HG02870 (cell line): ENCODE data around the gene PHF2.

ENCODE experiments used
- ATAC-seq: cut with Tn5 transposase; IDR thresholded peaks from one replicate; pipeline ENCODE4 v1.9.1; 2021; ENCODE audit warnings: mild to moderate bottlenecking, moderate library complexity; ENCODE audit not compliant: unreplicated experiment

Gene PHF2

DNA sequence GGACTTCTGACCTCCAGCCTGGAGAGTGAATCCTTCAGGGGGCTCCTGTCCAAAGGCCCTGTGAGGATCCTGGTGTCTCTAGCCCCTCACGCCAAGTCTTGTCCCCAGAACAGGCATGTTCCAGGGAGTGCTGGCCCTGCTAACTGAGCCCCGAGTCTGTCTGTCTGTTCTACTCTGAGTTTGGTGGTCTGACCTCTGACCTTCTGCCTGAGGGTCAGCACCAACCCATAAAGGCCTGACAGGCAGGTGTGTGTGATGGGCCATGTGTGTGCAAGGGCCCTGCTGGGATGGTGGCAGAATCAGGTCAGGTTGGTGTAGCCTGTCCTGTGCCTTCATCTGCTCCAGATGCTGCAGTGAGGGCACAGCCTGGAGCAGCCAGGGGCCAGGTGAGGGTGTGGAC, 46.3 kb downstream of the PHF2 start:
- no peak for ATAC-seq

- ATAC-seq, result no peak
Measured at GRCh38 chr9:93623753-93624152, 47.4 kb downstream of the PHF2 start.

DNA sequence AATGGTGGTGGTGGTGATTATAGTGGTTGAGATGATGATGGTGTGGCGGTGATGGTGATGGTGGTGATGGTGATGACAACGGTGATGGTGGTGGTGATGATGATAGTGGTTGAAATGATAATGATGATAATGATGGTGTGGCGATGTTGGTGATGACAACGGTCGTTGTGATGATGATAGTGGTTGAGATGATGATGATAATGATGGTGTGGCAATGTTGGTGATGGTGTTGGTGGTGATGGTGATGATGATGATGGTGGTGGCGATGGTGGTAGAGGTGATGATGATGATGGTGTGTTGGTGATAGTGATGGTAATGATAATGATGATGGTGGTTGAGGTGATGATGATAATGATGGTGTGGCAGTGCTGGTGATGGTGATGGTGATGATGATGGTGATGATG, 48.0 kb downstream of the PHF2 start:
- no peak for ATAC-seq

DNA sequence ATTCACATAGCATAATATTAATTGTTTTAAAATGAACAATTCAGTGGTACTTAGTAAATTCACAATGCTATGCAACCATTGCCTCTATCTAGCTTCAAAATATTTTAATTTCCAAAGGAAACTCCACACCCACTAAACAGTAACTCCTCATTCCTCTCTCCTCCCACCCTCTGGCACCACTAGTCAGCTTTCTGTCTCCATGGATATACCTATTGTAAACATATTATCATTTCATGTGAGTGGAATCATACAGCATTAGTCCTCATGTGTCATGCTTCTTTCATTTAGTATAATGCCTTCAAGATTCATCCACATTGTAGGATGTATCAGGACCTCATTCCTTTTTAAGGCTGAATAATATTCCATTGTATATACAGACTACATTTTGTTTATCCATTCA, 48.6 kb downstream of the PHF2 start:
- no peak for ATAC-seq

GRCh38 chr9:93629920-93630319, 53.5 kb downstream of the PHF2 start:
- ATAC-seq, result no peak

GRCh38 chr9:93630806-93631411, 54.5 kb downstream of the PHF2 start:
- no peak for ATAC-seq

GRCh38 chr9:93633492-93634221, 57.3 kb downstream of the PHF2 start:
- ATAC-seq, result no peak

GRCh38 chr9:93634311-93635185, 58.2 kb downstream of the PHF2 start:
- no peak for ATAC-seq

- no peak for ATAC-seq
Measured at GRCh38 chr9:93635186-93636107, 59.1 kb downstream of the PHF2 start.

DNA sequence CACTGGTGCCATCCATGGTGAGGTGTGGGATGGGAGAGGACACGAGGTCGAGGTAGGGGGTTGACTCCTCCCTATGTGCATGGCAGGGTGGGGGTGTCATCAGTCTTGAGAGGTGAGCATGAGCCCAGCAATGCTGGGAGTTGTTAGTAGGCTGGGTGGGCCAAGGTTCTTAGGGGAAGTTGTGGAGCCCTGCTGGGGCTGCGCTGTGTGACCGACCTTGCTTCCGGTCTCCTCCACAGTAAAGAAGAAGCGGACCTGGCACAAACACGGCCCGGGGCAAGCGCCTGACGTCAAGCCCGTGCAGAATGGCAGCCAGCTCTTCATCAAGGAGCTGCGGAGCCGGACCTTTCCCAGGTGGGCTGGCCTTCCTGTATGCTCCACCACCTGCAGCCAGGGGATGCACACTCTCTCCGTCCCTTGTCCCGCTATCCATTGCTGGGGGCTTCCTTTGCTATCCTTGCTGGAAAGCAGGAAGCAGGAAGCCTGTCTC, 59.8 kb downstream of the PHF2 start:
- ATAC-seq, result no peak

DNA sequence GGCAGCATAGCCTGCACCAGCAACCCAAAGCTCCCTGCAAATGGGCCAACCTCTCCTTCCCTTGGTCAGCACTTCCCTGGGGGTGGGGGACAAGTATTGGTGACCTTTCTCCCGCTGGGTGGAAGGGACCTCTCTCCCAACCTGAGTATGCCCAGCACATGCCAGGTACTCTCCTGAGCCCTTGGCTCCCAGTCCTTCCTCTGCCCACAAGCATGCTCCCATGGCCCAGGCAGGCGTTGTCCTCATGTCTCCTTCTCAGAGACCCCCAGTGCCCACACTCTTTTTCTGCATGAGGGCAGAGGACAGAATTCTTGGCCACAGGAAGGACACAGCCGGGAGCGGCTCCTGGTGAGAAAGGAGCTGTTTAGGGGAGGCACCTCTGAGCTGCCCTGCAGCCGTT, 60.3 kb downstream of the PHF2 start:
- ATAC-seq, result no peak

DNA sequence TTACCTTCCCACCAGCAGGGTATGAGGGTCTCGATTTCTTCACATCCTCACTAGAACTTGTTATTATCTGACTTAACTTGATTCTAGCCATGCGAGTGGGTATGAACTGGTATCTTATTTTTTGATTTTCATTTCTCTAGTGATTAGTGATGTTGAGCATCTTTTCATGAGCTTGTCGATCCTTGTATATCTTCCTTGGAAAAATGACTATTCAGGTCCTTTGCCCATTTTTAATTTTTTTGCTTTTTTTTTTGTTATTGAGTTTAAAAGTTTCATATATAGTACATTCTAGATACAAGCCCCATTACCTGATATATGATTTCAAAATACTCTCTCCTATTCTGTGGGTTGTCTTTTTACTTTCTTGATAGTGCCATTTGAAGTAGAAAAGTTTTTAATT, 61.5 kb downstream of the PHF2 start:
- ATAC-seq, result no peak

- no peak for ATAC-seq
Measured at GRCh38 chr9:93640027-93640426, 63.6 kb downstream of the PHF2 start.

DNA sequence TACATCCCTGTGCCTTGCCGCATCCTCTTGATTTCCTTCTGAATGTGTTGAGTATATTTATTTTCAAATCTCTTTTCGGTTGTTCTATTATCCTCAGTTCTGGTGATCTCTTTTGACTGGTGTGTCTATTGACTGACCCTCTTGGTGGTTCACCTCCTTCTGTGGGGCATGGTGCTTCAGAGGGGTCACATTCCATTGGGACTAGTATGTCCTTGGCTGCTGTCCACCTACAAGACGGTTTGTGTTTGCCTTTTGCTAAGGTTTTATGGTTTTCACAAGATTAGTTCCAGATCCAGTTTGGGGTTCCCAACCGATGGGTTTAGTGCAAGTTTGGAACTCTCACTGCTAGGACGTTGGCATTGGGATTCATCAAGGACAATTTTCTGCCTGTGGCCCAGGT, 66.6 kb downstream of the PHF2 start:
- no peak for ATAC-seq

GRCh38 chr9:93644397-93645088, 68.2 kb downstream of the PHF2 start:
- no peak for ATAC-seq

- ATAC-seq, result no peak
Measured at GRCh38 chr9:93645149-93645889, 68.9 kb downstream of the PHF2 start.

DNA sequence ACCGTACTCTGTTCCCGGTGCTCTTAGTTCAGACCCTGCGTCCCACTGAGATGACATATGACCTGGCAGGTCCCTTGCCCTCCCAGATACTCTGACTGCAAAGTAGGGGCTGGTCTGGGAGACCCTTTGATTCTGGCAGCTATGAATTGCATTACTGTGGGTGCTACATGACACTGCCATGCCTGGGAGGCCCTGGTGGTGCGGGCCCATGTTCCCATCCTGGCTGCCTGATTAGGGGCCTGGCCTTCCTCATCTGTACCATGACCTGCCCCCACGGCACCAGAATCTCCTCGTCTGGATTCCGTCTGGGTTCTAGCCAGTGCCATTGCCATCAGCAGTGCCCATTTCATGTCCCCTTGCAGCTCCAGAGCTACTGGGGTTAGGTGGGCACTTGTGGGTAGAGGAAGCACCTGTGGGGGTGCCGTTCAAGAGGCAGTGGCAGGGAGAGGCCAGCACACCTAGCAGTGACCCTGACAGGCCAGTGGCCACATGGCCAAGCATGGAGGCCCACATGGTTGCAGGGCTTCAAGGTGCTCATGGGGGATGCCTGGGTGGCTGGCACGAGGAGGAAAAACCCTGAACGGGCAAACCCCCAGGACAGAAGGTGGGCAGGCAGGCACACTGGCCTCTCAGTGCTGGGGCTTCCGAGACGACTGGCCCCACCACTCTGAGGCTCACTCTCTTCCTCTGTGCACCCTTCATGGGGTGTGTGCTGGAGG, 69.7 kb downstream of the PHF2 start:
- ATAC-seq, result no peak

DNA sequence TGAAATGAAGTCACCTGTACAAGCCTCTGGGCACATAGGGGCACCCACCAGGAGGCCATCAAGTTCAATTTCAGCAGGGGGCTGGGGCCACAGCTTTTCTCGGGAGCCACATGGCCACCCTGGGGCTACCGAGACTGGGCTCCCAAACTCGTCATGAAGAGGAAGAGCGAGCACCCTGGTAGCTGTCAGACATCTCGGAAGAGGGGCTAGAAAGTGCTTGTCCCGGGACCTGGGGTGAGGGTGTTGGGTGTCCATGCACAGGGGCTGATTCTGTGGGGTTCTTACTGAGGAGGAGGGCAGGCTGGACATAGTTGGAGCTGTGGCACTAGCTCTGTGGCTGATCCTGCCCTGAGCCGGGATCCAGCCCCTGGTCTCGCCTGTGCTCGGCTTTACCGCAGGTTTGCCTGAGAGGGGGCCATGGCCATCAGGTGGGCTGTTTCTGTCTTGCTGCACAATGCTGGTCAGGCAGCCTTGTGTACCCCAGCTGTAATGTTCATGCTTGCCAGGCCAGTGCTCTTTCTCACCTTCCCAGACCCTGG, 70.3 kb downstream of the PHF2 start:
- ATAC-seq, result no peak
